Osteocyte (in vitro differentiated cells): ENCODE results near the gene USP1. TPM values are rescaled to one million over a fixed set of nuclear protein-coding genes. Genes with fewer than 3 reads are reported as not detected.

Experiments
- DNase-seq: peaks from one replicate; pipeline ENCODE4 v3.0.0; 2021; ENCODE audit warnings: mixed read lengths; ENCODE audit not compliant: unreplicated experiment; ENCODE audit errors: extremely low spot score
- H3K27ac Mint-ChIP-seq: one replicate; pipeline ENCODE4 v1.8.0; 2021; ENCODE audit warnings: mild to moderate bottlenecking, mixed read lengths; ENCODE audit not compliant: unreplicated experiment
- H3K27me3 Mint-ChIP-seq: one replicate; pipeline ENCODE4 v1.8.0; 2021; ENCODE audit warnings: mixed read lengths; ENCODE audit not compliant: unreplicated experiment
- H3K36me3 Mint-ChIP-seq: one replicate; pipeline ENCODE4 v1.8.0; 2021; ENCODE audit warnings: mixed read lengths; ENCODE audit not compliant: unreplicated experiment
- H3K4me1 Mint-ChIP-seq: one replicate; pipeline ENCODE4 v1.8.0; 2021; ENCODE audit warnings: mixed read lengths; ENCODE audit not compliant: unreplicated experiment
- H3K4me3 Mint-ChIP-seq: one replicate; pipeline ENCODE4 v1.8.0; 2021; ENCODE audit warnings: mild to moderate bottlenecking, moderate library complexity, mixed read lengths; ENCODE audit not compliant: unreplicated experiment
- H3K9me3 Mint-ChIP-seq: one replicate; pipeline ENCODE4 v1.8.0; 2021; ENCODE audit warnings: mixed read lengths; ENCODE audit not compliant: unreplicated experiment
- CTCF ChIP-seq: fragments of 200-600 bp; sonication (generic); IDR thresholded peaks from 2 replicates; pipeline ENCODE4 v1.5.0; 2021; ENCODE audit warnings: antibody characterized with exemption, mild to moderate bottlenecking, moderate library complexity
- total RNA-seq: library from RNA; stranded (reverse); gene quantifications from 2 replicates; pipeline ENCODE4 v1.2.1, GENCODE V29; 2021

Gene USP1
- total RNA-seq, 1 donor from 2014 or later: 24.6 TPM

GRCh38 chr1:62476525-62477219 is 39.8 kb downstream of the USP1 start:
- DNase-seq: no peak
- no peaks in the 10 kb centered on the region for H3K4me1 Mint-ChIP-seq
- TF ChIP-seq CTCF: no peak
- H3K27me3 Mint-ChIP-seq: no peaks in the 10 kb centered on the region
- H3K9me3 Mint-ChIP-seq: no peaks in the 10 kb centered on the region
- no peak overlapping the region for H3K4me3 Mint-ChIP-seq
- H3K27ac Mint-ChIP-seq: no peak overlapping the region
- peaks cover 54% of the 10 kb centered on the region for H3K36me3 Mint-ChIP-seq

- no peaks in the 10 kb centered on the region for H3K27me3 Mint-ChIP-seq
- peaks cover 28% of the 10 kb centered on the region for H3K36me3 Mint-ChIP-seq
- no peak for TF ChIP-seq CTCF
- no peaks in the 10 kb centered on the region for H3K9me3 Mint-ChIP-seq
- no peak for DNase-seq
- H3K4me3 Mint-ChIP-seq: no peak overlapping the region
- no peaks in the 10 kb centered on the region for H3K4me1 Mint-ChIP-seq
- H3K27ac Mint-ChIP-seq: no peak overlapping the region
Observed at GRCh38 chr1:62481681-62482080, 44.8 kb downstream of the USP1 start.

- H3K4me3 Mint-ChIP-seq: no peak overlapping the region
- no peaks in the 10 kb centered on the region for H3K4me1 Mint-ChIP-seq
- no peak overlapping the region for H3K27ac Mint-ChIP-seq
- no peaks in the 10 kb centered on the region for H3K9me3 Mint-ChIP-seq
- H3K27me3 Mint-ChIP-seq: no peaks in the 10 kb centered on the region
- peaks cover 29% of the 10 kb centered on the region for H3K36me3 Mint-ChIP-seq
- TF ChIP-seq CTCF: no peak
- no peak for DNase-seq
Observed at GRCh38 chr1:62484824-62485468, 48.1 kb downstream of the USP1 start.

- Mint-ChIP-seq H3K27me3 (no peaks in the 10 kb centered on the region), H3K36me3 (peaks cover 40% of the 10 kb centered on the region), H3K27ac (no peak overlapping the region), H3K4me1 (no peaks in the 10 kb centered on the region), H3K4me3 (no peak overlapping the region), H3K9me3 (no peaks in the 10 kb centered on the region)
- DNase-seq: no peak
- no peak for TF ChIP-seq CTCF
Observed at GRCh38 chr1:62487956-62488355, 51.1 kb downstream of the USP1 start.

- no peak for DNase-seq
- no peak for TF ChIP-seq CTCF
- H3K9me3 Mint-ChIP-seq: no peaks in the 10 kb centered on the region
- no peaks in the 10 kb centered on the region for H3K27me3 Mint-ChIP-seq
- no peaks in the 10 kb centered on the region for H3K4me1 Mint-ChIP-seq
- no peak overlapping the region for H3K27ac Mint-ChIP-seq
- H3K4me3 Mint-ChIP-seq: no peak overlapping the region
- peaks cover 52% of the 10 kb centered on the region for H3K36me3 Mint-ChIP-seq
Observed at GRCh38 chr1:62492521-62492920, 55.7 kb downstream of the USP1 start.
